Mucosa of descending colon (tissue), 3 donors: ENCODE results near the gene BTBD8. TPM values are rescaled to one million over a fixed set of nuclear protein-coding genes. Genes with fewer than 3 reads are reported as not detected.

Source experiments
- ATAC-seq: fragments of 200-7000 bp; cut with Tn5 transposase; one replicate; pipeline ENCODE4 v1.9.1; 2020; ENCODE audit warnings: mild to moderate bottlenecking, moderate library complexity
- DNase-seq, 3 donors: peaks; one replicate each; pipeline ENCODE4 v3.0.0-alpha.2; 2020
- H3K36me3 ChIP-seq: fragments of 200-600 bp; one replicate; pipeline ENCODE4 v1.8.0; 2021; ENCODE audit warnings: low read depth, mild to moderate bottlenecking
- H3K4me1 ChIP-seq: fragments of 200-600 bp; one replicate; pipeline ENCODE4 v1.8.0; 2021; ENCODE audit warnings: low read depth, mild to moderate bottlenecking
- H3K4me3 ChIP-seq: fragments of 200-600 bp; one replicate; pipeline ENCODE4 v1.8.0; 2021; ENCODE audit warnings: mild to moderate bottlenecking
- H3K9me3 ChIP-seq: fragments of 200-600 bp; one replicate; pipeline ENCODE4 v1.8.0; 2021; ENCODE audit warnings: mild to moderate bottlenecking
- CTCF ChIP-seq: fragments of 200-600 bp; IDR thresholded peaks from one replicate; pipeline ENCODE4 v1.8.0; 2022; ENCODE audit warnings: antibody characterized with exemption, mild to moderate bottlenecking
- intact Hi-C, 2 donors: fragments of 100-400 bp; cut with DNase I in 1 of 2; cut with micrococcal nuclease in 1 of 2; formaldehyde crosslinking; loops; one replicate each; pipeline versions ENCODE4 v1.11.0 to v1.11.1; 2022; cut with DNase I, micrococcal nuclease
- total RNA-seq, 3 donors: library from RNA; stranded (reverse); fragmentation: NEBNext Ultra II Directional in 2 of 3; extraction: Animal tissue kit (Norgen Biotek cat#: 25700) in 2 of 3; gene quantifications; one replicate each; pipeline versions ENCODE4 v1.2.1 to v1.2.4, GENCODE V29; 2021 to 2023
- donor health status: DM: no; HTN: no; CAD: no; lungs with moderate emphysema.
- donor health status: DM: no; HTN: no; CAD: no.
- donor health status: DM: no; HTN: yes; CAD: no.

Gene BTBD8
- total RNA-seq, 3 donors from 2014 or later, result 3.5 to 8.0 (median 7.1) TPM

DNA sequence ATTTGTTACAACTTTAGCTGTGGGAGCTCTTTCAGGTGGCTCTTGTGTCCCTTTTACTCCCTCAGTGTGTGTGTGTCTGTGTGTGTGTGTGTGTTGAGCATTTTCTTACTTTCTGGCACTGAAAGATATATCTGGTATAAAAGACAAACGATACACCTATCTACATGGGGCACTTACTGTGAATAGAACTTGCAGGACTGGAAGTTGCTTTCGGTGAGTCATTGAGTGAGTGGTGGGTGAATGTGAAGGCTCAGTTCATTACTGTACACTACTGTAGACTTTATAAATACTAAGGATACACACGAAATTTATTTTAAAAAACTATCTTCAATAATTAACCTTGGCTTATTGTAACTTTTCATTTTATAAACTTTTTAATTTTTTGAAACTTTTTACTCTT lies 38.7 kb downstream of the BTBD8 start:
- Histone ChIP-seq H3K9me3 (no peaks in the 10 kb centered on the region), H3K36me3 (no peaks in the 10 kb centered on the region), H3K4me1 (no peaks in the 10 kb centered on the region), H3K4me3 (no peak overlapping the region)
- ATAC-seq, result no peak
- no peak for DNase-seq
- intact Hi-C loops, result no loop called here
- no peak for TF ChIP-seq CTCF

DNA sequence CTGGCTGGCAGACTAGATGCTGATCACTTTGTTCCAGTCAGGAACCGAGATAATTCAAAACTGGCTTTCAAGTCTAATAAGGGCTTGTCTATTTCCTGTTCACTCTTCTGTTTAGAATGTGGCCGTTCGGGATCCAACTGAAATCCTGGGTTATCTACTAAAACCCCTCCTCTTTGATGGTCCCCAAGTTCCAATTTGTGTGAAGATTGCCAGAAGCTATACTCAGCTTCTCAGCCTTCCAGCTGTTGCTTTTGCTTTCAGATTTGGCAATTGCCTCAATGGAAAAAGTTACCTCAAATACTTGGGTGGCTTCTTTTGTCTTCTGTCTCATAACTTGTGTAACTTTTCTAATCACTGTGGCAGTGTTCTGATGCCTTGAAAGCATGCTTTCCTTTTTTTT lies 43.7 kb downstream of the BTBD8 start:
- ATAC-seq (no peak), DNase-seq (no peak)
- intact Hi-C loops, result no loop called here
- no peak for TF ChIP-seq CTCF
- no peaks in the 10 kb centered on the region for H3K36me3 ChIP-seq
- H3K4me3 ChIP-seq, result no peak overlapping the region
- no peaks in the 10 kb centered on the region for H3K4me1 ChIP-seq
- no peaks in the 10 kb centered on the region for H3K9me3 ChIP-seq

- H3K4me3 ChIP-seq, result no peak overlapping the region
- intact Hi-C loops, result no loop called here
- H3K4me1 ChIP-seq, result no peaks in the 10 kb centered on the region
- H3K9me3 ChIP-seq, result no peaks in the 10 kb centered on the region
- TF ChIP-seq CTCF, result no peak
- DNase-seq (no peak), ATAC-seq (no peak)
- no peaks in the 10 kb centered on the region for H3K36me3 ChIP-seq
Observed at GRCh38 chr1:92125204-92125603, 45.1 kb downstream of the BTBD8 start.

DNA sequence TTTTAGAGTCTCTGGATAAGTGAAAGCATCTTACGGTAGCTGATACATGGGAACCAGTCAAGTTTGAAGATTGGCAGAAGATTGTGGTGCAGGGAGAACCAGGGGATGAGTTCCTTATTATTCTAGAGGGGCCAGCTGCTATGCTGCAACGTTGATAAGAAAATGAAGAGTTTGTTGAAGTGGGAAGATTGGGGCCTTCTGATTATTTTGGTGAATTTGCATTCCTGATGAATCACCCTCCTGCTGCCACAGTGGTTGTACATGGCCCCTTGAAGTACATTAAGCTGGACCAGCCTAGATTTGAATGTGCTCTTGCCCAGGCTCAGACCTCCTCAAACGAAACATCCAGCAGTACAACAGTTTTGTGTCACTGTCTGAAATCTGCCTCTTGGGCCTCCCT lies 45.9 kb downstream of the BTBD8 start:
- Histone ChIP-seq H3K4me3 (no peak overlapping the region), H3K9me3 (no peaks in the 10 kb centered on the region), H3K4me1 (no peaks in the 10 kb centered on the region), H3K36me3 (no peaks in the 10 kb centered on the region)
- DNase-seq, result no peak
- intact Hi-C loops, result no loop called here
- no peak for ATAC-seq
- TF ChIP-seq CTCF, result no peak

- H3K4me1 ChIP-seq, result no peaks in the 10 kb centered on the region
- intact Hi-C loops, result no loop called here
Observed at GRCh38 chr1:92134331-92134730, 54.2 kb downstream of the BTBD8 start.

More at GRCh38 chr1:92134331-92134730, 54.2 kb downstream of the BTBD8 start:
- H3K9me3 ChIP-seq, result no peaks in the 10 kb centered on the region
- no peak for TF ChIP-seq CTCF
- no peak for DNase-seq
- ATAC-seq, result no peak
- no peak overlapping the region for H3K4me3 ChIP-seq
- no peaks in the 10 kb centered on the region for H3K36me3 ChIP-seq
